PFSK-1 (cell line): ENCODE data around the gene PYROXD2.

Source experiments
- POLR2AphosphoS5 ChIP-seq: IDR thresholded peaks from 2 replicates; pipeline ENCODE4 v1.6.1; 2012; ENCODE audit warnings: low read depth, mild to moderate bottlenecking, control low read depth, low read length, moderate library complexity
- SIN3A ChIP-seq: IDR thresholded peaks from 2 replicates; pipeline ENCODE4 v1.6.1; 2012; ENCODE audit warnings: mild to moderate bottlenecking, low read length, moderate library complexity, borderline replicate concordance; ENCODE audit not compliant: insufficient read depth

DNA sequence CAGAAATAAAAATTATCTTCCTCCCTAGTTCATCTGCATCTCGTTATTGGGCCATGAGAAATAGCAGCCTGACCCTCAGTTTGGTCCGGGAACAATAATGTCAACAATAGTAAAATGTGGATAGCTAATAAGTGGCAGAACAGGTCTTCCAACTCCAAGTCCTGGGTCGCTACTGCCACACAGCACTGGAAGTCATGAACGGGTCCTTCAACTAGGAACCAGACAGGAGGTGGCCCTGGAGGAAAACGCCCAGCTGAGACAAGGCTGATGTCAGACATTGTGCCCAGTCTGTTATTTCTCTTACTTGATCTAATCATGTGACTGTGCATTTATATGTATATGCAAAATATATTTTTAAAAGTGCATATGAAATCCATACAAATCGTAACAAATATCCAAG lies 51.8 kb downstream of the PYROXD2 start:
- TF ChIP-seq SIN3A (no peak), POLR2AphosphoS5 (no peak)
